Activated T-cell treated with anti-CD3 and anti-CD28 coated beads, Interleukin-2, amount 50 U/mL, for 72 hours (primary cell): ENCODE results near the gene LAPTM4A. TPM values are rescaled to one million over a fixed set of nuclear protein-coding genes. Genes with fewer than 3 reads are reported as not detected.

Source experiments
- ATAC-seq, 2 donors: fragments of 150-1000 bp; cut with Tn5 transposase; replicated peaks in 1 of 2; 2 replicates each; pipeline ENCODE4 v1.10.0; 2021; ENCODE audit warnings: moderate library complexity in 2 of 2, mild to moderate bottlenecking in 1 of 2
- DNase-seq, 2 donors: peaks; one replicate each; pipeline ENCODE4 v3.0.0; 2021 to 2022; ENCODE audit warnings: mixed read lengths in 1 of 2
- H3K27ac Mint-ChIP-seq: one replicate; pipeline ENCODE4 v1.8.0; 2022; ENCODE audit warnings: mild to moderate bottlenecking, moderate library complexity, mixed read lengths
- H3K27me3 Mint-ChIP-seq: one replicate; pipeline ENCODE4 v1.8.0; 2022; ENCODE audit warnings: low read depth, mixed read lengths
- H3K36me3 Mint-ChIP-seq, 2 donors: one replicate each; pipeline ENCODE4 v1.8.0; 2022; ENCODE audit warnings: mixed read lengths in 2 of 2, mild to moderate bottlenecking in 1 of 2; ENCODE audit not compliant: insufficient read depth in 2 of 2
- H3K4me1 Mint-ChIP-seq: one replicate; pipeline ENCODE4 v1.8.0; 2022; ENCODE audit warnings: low read depth, mixed read lengths
- H3K4me3 Mint-ChIP-seq, 2 donors: one replicate each; pipeline ENCODE4 v1.8.0; 2022; ENCODE audit warnings: mild to moderate bottlenecking in 2 of 2, mixed read lengths in 2 of 2, moderate library complexity in 2 of 2
- H3K9me3 Mint-ChIP-seq, 2 donors: one replicate each; pipeline ENCODE4 v1.8.0; 2022; ENCODE audit warnings: mixed read lengths in 2 of 2
- total RNA-seq, 2 donors: library from RNA; stranded (reverse); gene quantifications; one replicate each; pipeline ENCODE4 v1.2.3, GENCODE V29; 2022

Gene LAPTM4A
- total RNA-seq, 2 donors from 2014 or later, result 26.0 to 33.3 TPM

GRCh38 chr2:20071397-20072383 lies 20.3 kb upstream of the LAPTM4A start:
- Mint-ChIP-seq H3K36me3 (no peaks in the 10 kb centered on the region), H3K4me3 (no peak overlapping the region), H3K4me1 (no peaks in the 10 kb centered on the region), H3K27me3 (peaks cover 7% of the 10 kb centered on the region), H3K27ac (no peak overlapping the region), H3K9me3 (peaks cover 2% of the 10 kb centered on the region in 2 donors)
- DNase-seq (no peak), ATAC-seq (no peak)

- peaks cover 2% of the 10 kb centered on the region in 2 donors for H3K9me3 Mint-ChIP-seq
- H3K4me3 Mint-ChIP-seq, result no peak overlapping the region
- no peak overlapping the region for H3K27ac Mint-ChIP-seq
- H3K27me3 Mint-ChIP-seq, result peaks cover 7% of the 10 kb centered on the region
- DNase-seq (no peak), ATAC-seq (no peak)
- H3K4me1 Mint-ChIP-seq, result peaks cover 4% of the 10 kb centered on the region
- no peaks in the 10 kb centered on the region for H3K36me3 Mint-ChIP-seq
Observed at GRCh38 chr2:20069756-20070155, 18.3 kb upstream of the LAPTM4A start.

GRCh38 chr2:20067992-20068584 lies 16.7 kb upstream of the LAPTM4A start:
- H3K27ac Mint-ChIP-seq, result no peak overlapping the region
- no peak for ATAC-seq
- peaks cover 8% of the 10 kb centered on the region for H3K4me1 Mint-ChIP-seq
- peaks cover 2% of the 10 kb centered on the region for H3K27me3 Mint-ChIP-seq
- no peak for DNase-seq
- H3K9me3 Mint-ChIP-seq, result peaks cover 3% of the 10 kb centered on the region in 2 donors
- H3K36me3 Mint-ChIP-seq, result no peaks in the 10 kb centered on the region
- no peak overlapping the region for H3K4me3 Mint-ChIP-seq

GRCh38 chr2:20065885-20066602 lies 14.6 kb upstream of the LAPTM4A start:
- H3K27ac Mint-ChIP-seq, result no peak overlapping the region
- ATAC-seq (peak; percentile 58 to 60), DNase-seq (peak; percentile 15 to 29)
- H3K4me1 Mint-ChIP-seq, result peaks cover 10% of the 10 kb centered on the region
- H3K27me3 Mint-ChIP-seq, result no peaks in the 10 kb centered on the region
- H3K4me3 Mint-ChIP-seq, result no peak overlapping the region
- H3K36me3 Mint-ChIP-seq, result peaks cover 0 to 2% of the 10 kb centered on the region in 2 donors
- H3K9me3 Mint-ChIP-seq, result peaks cover 3% of the 10 kb centered on the region in 2 donors

- Mint-ChIP-seq H3K9me3 (peaks cover 3% of the 10 kb centered on the region in 2 donors), H3K4me3 (no peak overlapping the region), H3K36me3 (peaks cover 0 to 2% of the 10 kb centered on the region in 2 donors), H3K27me3 (no peaks in the 10 kb centered on the region), H3K4me1 (peaks cover 10% of the 10 kb centered on the region), H3K27ac (no peak overlapping the region)
- DNase-seq (no peak), ATAC-seq (no peak)
Observed at GRCh38 chr2:20064841-20065240, 13.4 kb upstream of the LAPTM4A start.

GRCh38 chr2:20064421-20064820 lies 13.0 kb upstream of the LAPTM4A start:
- ATAC-seq, result no peak
- DNase-seq, result no peak
- peaks cover 0 to 2% of the 10 kb centered on the region in 2 donors for H3K36me3 Mint-ChIP-seq
- H3K27ac Mint-ChIP-seq, result no peak overlapping the region
- H3K9me3 Mint-ChIP-seq, result peaks cover 3% of the 10 kb centered on the region in 2 donors
- no peaks in the 10 kb centered on the region for H3K27me3 Mint-ChIP-seq
- H3K4me1 Mint-ChIP-seq, result peaks cover 10% of the 10 kb centered on the region
- H3K4me3 Mint-ChIP-seq, result no peak overlapping the region

- Mint-ChIP-seq H3K36me3 (peaks cover 0 to 2% of the 10 kb centered on the region in 2 donors), H3K27ac (peak overlapping the region; percentile 27), H3K4me3 (no peak overlapping the region), H3K27me3 (peaks cover 6% of the 10 kb centered on the region), H3K9me3 (peaks cover 3% of the 10 kb centered on the region in 2 donors), H3K4me1 (peaks cover 10% of the 10 kb centered on the region)
- DNase-seq, result peak in 1 of 2 donors; percentile 11
- ATAC-seq, result peak in 1 of 2 donors; percentile 70
Observed at GRCh38 chr2:20062615-20063545, 11.5 kb upstream of the LAPTM4A start.

GRCh38 chr2:20061940-20062339 lies 10.5 kb upstream of the LAPTM4A start:
- ATAC-seq (no peak), DNase-seq (no peak)
- Mint-ChIP-seq H3K9me3 (peaks cover 1 to 2% of the 10 kb centered on the region in 2 donors), H3K4me1 (peaks cover 10% of the 10 kb centered on the region), H3K27me3 (peaks cover 14% of the 10 kb centered on the region), H3K36me3 (peaks cover 0 to 2% of the 10 kb centered on the region in 2 donors), H3K27ac (no peak overlapping the region), H3K4me3 (no peak overlapping the region)

- Mint-ChIP-seq H3K27me3 (peaks cover 18% of the 10 kb centered on the region), H3K4me3 (no peak overlapping the region), H3K4me1 (peaks cover 9% of the 10 kb centered on the region), H3K27ac (no peak overlapping the region), H3K36me3 (peaks cover 0 to 2% of the 10 kb centered on the region in 2 donors), H3K9me3 (peaks cover 1 to 2% of the 10 kb centered on the region in 2 donors)
- no peak for DNase-seq
- ATAC-seq, result no peak
Observed at GRCh38 chr2:20061476-20061875, 10.0 kb upstream of the LAPTM4A start.

GRCh38 chr2:20060106-20060505 lies 8.7 kb upstream of the LAPTM4A start:
- no peak for DNase-seq
- Mint-ChIP-seq H3K27me3 (peaks cover 30% of the 10 kb centered on the region), H3K36me3 (peaks cover 0 to 2% of the 10 kb centered on the region in 2 donors), H3K9me3 (peaks cover 1 to 2% of the 10 kb centered on the region in 2 donors), H3K4me3 (no peak overlapping the region), H3K4me1 (peaks cover 7% of the 10 kb centered on the region), H3K27ac (no peak overlapping the region)
- no peak for ATAC-seq

- ATAC-seq, result no peak
- H3K4me3 Mint-ChIP-seq, result no peak overlapping the region
Observed at GRCh38 chr2:20057268-20057667, 5.8 kb upstream of the LAPTM4A start.

GRCh38 chr2:20054931-20055330 lies 3.5 kb upstream of the LAPTM4A start:
- DNase-seq (no peak), ATAC-seq (no peak)
- Mint-ChIP-seq H3K36me3 (peaks cover 6 to 7% of the 10 kb centered on the region in 2 donors), H3K4me3 (no peak overlapping the region), H3K4me1 (peaks cover 6% of the 10 kb centered on the region), H3K27me3 (peaks cover 34% of the 10 kb centered on the region), H3K27ac (no peak overlapping the region), H3K9me3 (no peaks in the 10 kb centered on the region)

More at GRCh38 chr2:20057268-20057667, 5.8 kb upstream of the LAPTM4A start:
- Mint-ChIP-seq H3K27me3 (peaks cover 34% of the 10 kb centered on the region), H3K27ac (no peak overlapping the region), H3K4me1 (no peaks in the 10 kb centered on the region), H3K36me3 (no peaks in the 10 kb centered on the region), H3K9me3 (no peaks in the 10 kb centered on the region)
- no peak for DNase-seq
